CD14-positive monocyte (primary cell): ENCODE measurements around the gene IMPDH1. TPM values are rescaled to one million over a fixed set of nuclear protein-coding genes. Genes with fewer than 3 reads are reported as not detected.

Experiments used
- DNase-seq, 3 donors: peaks; one replicate each; pipeline ENCODE4 v3.0.0-alpha.2; 2011 to 2022
- H2AFZ ChIP-seq: 2 replicates; pipeline ENCODE4 v1.6.0; 2012; ENCODE audit warnings: mild to moderate bottlenecking, low read depth, low read length, inconsistent platforms; ENCODE audit not compliant: insufficient read depth, poor library complexity, severe bottlenecking
- H3K27ac ChIP-seq, 2 donors: 1 replicate in 1 of 2; 2 replicates in 1 of 2; pipeline ENCODE4 v1.5.1; 2012 to 2013; ENCODE audit warnings: low read length in 2 of 2, control low read depth in 1 of 2, inconsistent platforms in 1 of 2, low read depth in 1 of 2, mild to moderate bottlenecking in 1 of 2
- H3K27me3 ChIP-seq, 2 donors: one replicate each; pipeline versions ENCODE4 v1.6.0 to v1.6.1; 2011 to 2013; ENCODE audit warnings: low read length in 2 of 2; ENCODE audit not compliant: control insufficient read depth in 2 of 2, insufficient read depth in 2 of 2
- H3K36me3 ChIP-seq, 2 donors: replicated peaks in 1 of 2; 1 replicate in 1 of 2; 2 replicates in 1 of 2; pipeline versions ENCODE4 v1.5.1 to v1.6.1; 2012 to 2013; ENCODE audit warnings: low read length in 2 of 2, control low read depth in 1 of 2, inconsistent platforms in 1 of 2, mild to moderate bottlenecking in 1 of 2; ENCODE audit not compliant: insufficient read depth in 2 of 2, control insufficient read depth in 1 of 2
- H3K4me1 ChIP-seq, 2 donors: 1 replicate in 1 of 2; 2 replicates in 1 of 2; pipeline versions ENCODE4 v1.5.1 to v1.6.1; 2012 to 2013; ENCODE audit warnings: low read length in 2 of 2, control low read depth in 1 of 2, inconsistent platforms in 1 of 2, mild to moderate bottlenecking in 1 of 2, moderate library complexity in 1 of 2; ENCODE audit not compliant: insufficient read depth in 2 of 2, control insufficient read depth in 1 of 2
- H3K4me2 ChIP-seq: replicated peaks from 2 replicates; pipeline ENCODE3; 2012; ENCODE audit warnings: low read length, moderate library complexity, mild to moderate bottlenecking; ENCODE audit not compliant: poor library complexity, severe bottlenecking; ENCODE audit errors: extremely low read depth
- H3K4me3 ChIP-seq, 3 experiments: fragments of 200-600 bp in 1 of 3; sonication (generic) in 1 of 3; replicated peaks in 1 of 3; 1 replicate in 2 of 3; 2 replicates in 1 of 3; pipeline ENCODE4 v1.5.1; 2011 to 2013; ENCODE audit warnings: low read length in 3 of 3, mild to moderate bottlenecking in 3 of 3, control low read depth in 2 of 3, low read depth in 2 of 3, inconsistent platforms in 1 of 3, moderate library complexity in 1 of 3
- H3K79me2 ChIP-seq: 2 replicates; pipeline ENCODE4 v1.6.0; 2012; ENCODE audit warnings: mild to moderate bottlenecking, control low read depth, inconsistent platforms, low read length, moderate library complexity; ENCODE audit not compliant: insufficient read depth
- H3K9ac ChIP-seq: 2 replicates; pipeline ENCODE4 v1.6.0; 2017; ENCODE audit warnings: low read length, mild to moderate bottlenecking; ENCODE audit not compliant: insufficient read depth, poor library complexity, severe bottlenecking
- H3K9me3 ChIP-seq, 2 donors: replicated peaks in 1 of 2; 1 replicate in 1 of 2; 2 replicates in 1 of 2; pipeline versions ENCODE4 v1.5.1 to v1.6.1; 2012 to 2013; ENCODE audit warnings: low read length in 2 of 2, control low read depth in 1 of 2; ENCODE audit not compliant: control insufficient read depth in 1 of 2, insufficient read depth in 1 of 2
- H4K20me1 ChIP-seq: 2 replicates; pipeline ENCODE4 v1.6.0; 2012; ENCODE audit warnings: mild to moderate bottlenecking, low read length, control low read depth, moderate library complexity; ENCODE audit not compliant: insufficient read depth
- H3K27ac Mint-ChIP-seq, 7 donors: one replicate each; pipeline ENCODE4 v1.8.0; 2020; ENCODE audit warnings: mild to moderate bottlenecking in 7 of 7, mixed read lengths in 7 of 7, moderate library complexity in 6 of 7, inconsistent platforms in 2 of 7
- H3K27me3 Mint-ChIP-seq, 3 donors: one replicate each; pipeline ENCODE4 v1.8.0; 2021 to 2022; ENCODE audit warnings: low read depth in 3 of 3, mild to moderate bottlenecking in 3 of 3, mixed read lengths in 3 of 3, moderate library complexity in 3 of 3, inconsistent platforms in 1 of 3
- H3K36me3 Mint-ChIP-seq, 2 donors: one replicate each; pipeline ENCODE4 v1.8.0; 2020; ENCODE audit warnings: mixed read lengths in 2 of 2, inconsistent platforms in 1 of 2, mild to moderate bottlenecking in 1 of 2
- H3K4me1 Mint-ChIP-seq: one replicate; pipeline ENCODE4 v1.8.0; 2020; ENCODE audit warnings: mild to moderate bottlenecking, mixed read lengths
- H3K4me3 Mint-ChIP-seq, 2 donors: one replicate each; pipeline ENCODE4 v1.8.0; 2020; ENCODE audit warnings: mild to moderate bottlenecking in 2 of 2, mixed read lengths in 2 of 2, moderate library complexity in 1 of 2
- H3K9me3 Mint-ChIP-seq, 7 donors: one replicate each; pipeline ENCODE4 v1.8.0; 2020 to 2022; ENCODE audit warnings: mixed read lengths in 7 of 7, mild to moderate bottlenecking in 6 of 7, moderate library complexity in 6 of 7, inconsistent platforms in 2 of 7
- CTCF ChIP-seq: fragments of 200-600 bp; IDR thresholded peaks from one replicate; pipeline ENCODE4 v1.8.0; 2022; ENCODE audit warnings: antibody characterized with exemption, mild to moderate bottlenecking
- WGBS: methylation state at CpG from one replicate; pipeline ENCODE4 v1.1.5; 2013; ENCODE audit warnings: missing lambda C conversion rate; ENCODE audit not compliant: insufficient coverage; 5-methylcytosine and 5-hydroxymethylcytosine counted together
- intact Hi-C, 2 donors: fragments of 100-400 bp; cut with micrococcal nuclease; formaldehyde crosslinking; loops; one replicate each; pipeline versions ENCODE4 v1.15.0 to v1.15.1; 2023
- polyA plus RNA-seq, 3 donors: library from polyadenylated mRNA; depleted of rRNA in 1 of 3; unstranded in 2 of 3; stranded (reverse) in 1 of 3; fragments of 300-500 nt in 2 of 3; fragments of >200 nt in 1 of 3; fragmentation: Illumina TruSeq in 2 of 3; gene quantifications; 1 replicate in 2 of 3; 2 replicates in 1 of 3; pipeline ENCODE4 v1.2.3, GENCODE V29; 2012 to 2021

IMPDH1 gene
- polyA plus RNA-seq, 3 donors: 110 to 259 (median 152) TPM

GRCh38 chr7:128452552-128452951 is 42.8 kb upstream of the IMPDH1 start:
- Histone ChIP-seq H3K4me1 (peaks cover 33 to 41% of the 10 kb centered on the region in 2 donors), H3K27ac (no peak overlapping the region), H3K79me2 (peaks cover 19% of the 10 kb centered on the region), H3K9ac (no peak overlapping the region), H4K20me1 (no peaks in the 10 kb centered on the region), H3K4me2 (no peak overlapping the region), H3K36me3 (no peaks in the 10 kb centered on the region), H3K9me3 (no peaks in the 10 kb centered on the region), H3K4me3 (no peak overlapping the region), H3K27me3 (no peaks in the 10 kb centered on the region), H2AFZ (no peak overlapping the region)
- Mint-ChIP-seq H3K27me3 (peaks cover 0 to 1% (median 0%) of the 10 kb centered on the region in 3 donors), H3K4me1 (peaks cover 40% of the 10 kb centered on the region), H3K27ac (peak overlapping the region in 1 of 7 donors; percentile 42), H3K4me3 (no peak overlapping the region), H3K9me3 (no peaks in the 10 kb centered on the region), H3K36me3 (no peaks in the 10 kb centered on the region)
- TF ChIP-seq CTCF: no peak
- WGBS: no CpG with 5 or more reads among the region's 1 CpG
- intact Hi-C loops: loop anchor here (10.0 kb wide), 2 partner anchors 48 to 108 kb away; partner anchors contain the start of genes IMPDH1 (in 2 of the 2) and RBM28 (in 1 of the 2)
- DNase-seq: no peak

- Histone ChIP-seq H3K4me1 (peaks cover 22 to 28% of the 10 kb centered on the region in 2 donors), H3K9ac (no peak overlapping the region), H3K4me3 (no peak overlapping the region), H3K9me3 (no peaks in the 10 kb centered on the region), H3K79me2 (peaks cover 2% of the 10 kb centered on the region), H3K36me3 (no peaks in the 10 kb centered on the region), H2AFZ (no peak overlapping the region), H3K27me3 (no peaks in the 10 kb centered on the region), H4K20me1 (no peaks in the 10 kb centered on the region), H3K27ac (no peak overlapping the region), H3K4me2 (no peak overlapping the region)
- intact Hi-C loops: loop anchor here (10.0 kb wide), 2 partner anchors 46 to 106 kb away; partner anchors contain the start of genes IMPDH1 (in 2 of the 2) and RBM28 (in 1 of the 2)
- no peak for TF ChIP-seq CTCF
- H3K27me3 Mint-ChIP-seq: peaks cover 0 to 1% (median 0%) of the 10 kb centered on the region in 3 donors
- H3K4me1 Mint-ChIP-seq: peaks cover 32% of the 10 kb centered on the region
- H3K36me3 Mint-ChIP-seq: no peaks in the 10 kb centered on the region
- peak overlapping the region in 2 of 7 donors; percentile 15 to 24 for H3K27ac Mint-ChIP-seq
- no peak for DNase-seq
- no peaks in the 10 kb centered on the region for H3K9me3 Mint-ChIP-seq
- WGBS: 50% methylated on average over 2 of the region's 5 CpGs
- H3K4me3 Mint-ChIP-seq: no peak overlapping the region
Observed at GRCh38 chr7:128450913-128451312, 41.1 kb upstream of the IMPDH1 start.
